Subcutaneous adipose tissue (tissue), 4 donors: ENCODE results near the gene C3orf38. TPM values are rescaled to one million over a fixed set of nuclear protein-coding genes. Genes with fewer than 3 reads are reported as not detected.

Experiments
- total RNA-seq, 4 donors: library from RNA; depleted of rRNA; stranded (reverse); fragments of >200 nt; gene quantifications; one replicate each; pipeline ENCODE4 v1.1.0, GENCODE V29; 2016
- TF ChIP-seq, protein P1 (sequence below): fragments of 450-650 bp; IDR thresholded peaks from one replicate; pipeline ENCODE4 v1.5.1; 2016; ENCODE audit warnings: low read depth, mild to moderate bottlenecking, control low read depth, antibody characterized with exemption, moderate library complexity

C3orf38 gene
- total RNA-seq, 4 donors from 2014 or later, result 15.4 to 33.1 (median 24.7) TPM

DNA sequence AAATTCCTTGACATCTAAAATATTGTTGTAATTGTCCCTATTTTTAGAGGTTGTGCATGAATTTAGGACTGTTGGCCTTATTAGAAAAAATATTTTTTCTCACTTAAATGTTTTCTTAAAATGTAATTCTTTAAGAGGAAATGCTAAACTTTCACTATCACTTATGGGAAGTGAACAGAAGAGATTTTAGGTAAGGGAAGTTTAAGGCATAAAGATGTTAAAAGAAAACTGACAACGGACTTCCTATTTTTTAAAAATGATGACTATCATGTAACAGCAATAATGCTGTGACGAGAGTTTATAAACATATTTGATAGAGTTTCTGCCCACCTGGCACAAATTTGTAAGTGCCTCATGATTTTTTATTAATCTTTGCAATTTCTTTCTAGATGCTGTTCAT is 3.1 kb downstream of the C3orf38 start:
- TF ChIP-seq, protein P1, sequence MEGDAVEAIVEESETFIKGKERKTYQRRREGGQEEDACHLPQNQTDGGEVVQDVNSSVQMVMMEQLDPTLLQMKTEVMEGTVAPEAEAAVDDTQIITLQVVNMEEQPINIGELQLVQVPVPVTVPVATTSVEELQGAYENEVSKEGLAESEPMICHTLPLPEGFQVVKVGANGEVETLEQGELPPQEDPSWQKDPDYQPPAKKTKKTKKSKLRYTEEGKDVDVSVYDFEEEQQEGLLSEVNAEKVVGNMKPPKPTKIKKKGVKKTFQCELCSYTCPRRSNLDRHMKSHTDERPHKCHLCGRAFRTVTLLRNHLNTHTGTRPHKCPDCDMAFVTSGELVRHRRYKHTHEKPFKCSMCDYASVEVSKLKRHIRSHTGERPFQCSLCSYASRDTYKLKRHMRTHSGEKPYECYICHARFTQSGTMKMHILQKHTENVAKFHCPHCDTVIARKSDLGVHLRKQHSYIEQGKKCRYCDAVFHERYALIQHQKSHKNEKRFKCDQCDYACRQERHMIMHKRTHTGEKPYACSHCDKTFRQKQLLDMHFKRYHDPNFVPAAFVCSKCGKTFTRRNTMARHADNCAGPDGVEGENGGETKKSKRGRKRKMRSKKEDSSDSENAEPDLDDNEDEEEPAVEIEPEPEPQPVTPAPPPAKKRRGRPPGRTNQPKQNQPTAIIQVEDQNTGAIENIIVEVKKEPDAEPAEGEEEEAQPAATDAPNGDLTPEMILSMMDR, result no peak

DNA sequence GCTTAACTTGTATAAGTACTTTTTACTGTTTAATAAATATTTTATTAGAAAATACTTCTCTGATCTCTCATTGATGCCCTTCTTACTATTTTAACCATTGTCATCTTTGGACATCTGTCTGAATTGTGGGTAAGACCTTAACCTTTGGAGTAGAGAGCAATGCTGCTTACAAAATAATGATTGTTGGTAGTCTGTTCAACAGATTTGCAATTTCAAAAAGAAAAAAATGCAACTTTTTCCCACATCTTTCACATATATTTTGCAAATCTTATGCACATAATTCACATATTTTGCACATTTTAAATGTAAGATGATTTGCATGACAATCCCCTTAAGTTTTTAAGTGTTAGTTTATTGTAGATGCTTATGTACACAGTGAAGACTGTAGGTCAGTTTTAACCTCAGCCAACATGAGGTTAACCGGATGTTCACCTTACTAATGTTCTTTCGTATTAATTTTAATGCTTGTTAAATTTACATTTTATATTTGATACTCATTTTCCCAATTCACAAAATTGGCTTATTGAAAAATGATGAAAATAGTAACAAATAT is 16.7 kb downstream of the C3orf38 start:
- TF ChIP-seq, protein P1, result no peak

DNA sequence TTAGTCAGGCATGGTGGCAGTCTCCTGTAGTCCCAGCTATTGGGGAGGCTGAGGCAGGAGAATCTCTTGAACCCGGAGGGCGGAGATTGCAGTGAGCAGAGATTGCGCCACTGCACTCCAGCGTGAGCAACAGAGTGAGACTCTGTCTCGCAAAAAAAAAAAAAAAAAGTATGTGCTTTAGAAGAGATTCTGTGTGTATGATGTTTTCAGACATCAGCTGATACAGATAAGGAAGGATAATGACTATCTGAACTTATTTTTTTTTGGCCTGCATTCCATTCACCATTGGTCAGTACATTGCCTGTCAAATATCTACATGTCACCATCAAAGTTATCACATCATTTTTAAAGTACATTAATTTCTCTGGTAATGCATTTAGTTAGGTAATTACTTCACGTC is 17.4 kb downstream of the C3orf38 start:
- TF ChIP-seq, protein P1, result no peak

DNA sequence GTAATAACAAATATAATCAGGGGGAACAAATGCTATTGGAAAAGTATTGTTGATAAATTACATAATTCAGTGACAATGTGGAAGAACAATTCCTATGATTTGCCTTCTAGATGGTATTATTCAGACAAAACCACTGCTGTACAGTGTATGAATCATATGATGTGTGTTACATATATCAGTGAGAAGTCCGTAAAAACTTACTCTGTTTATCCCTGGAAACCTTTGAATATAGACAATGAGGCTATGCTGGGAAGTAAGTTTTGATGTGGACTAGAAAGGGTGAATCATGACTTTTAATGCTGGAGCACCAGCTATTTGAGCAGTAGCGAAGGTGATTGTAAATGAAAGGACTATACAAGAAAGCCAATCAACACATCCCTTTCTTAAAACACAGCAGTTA is 17.9 kb downstream of the C3orf38 start:
- TF ChIP-seq, protein P1, result no peak

DNA sequence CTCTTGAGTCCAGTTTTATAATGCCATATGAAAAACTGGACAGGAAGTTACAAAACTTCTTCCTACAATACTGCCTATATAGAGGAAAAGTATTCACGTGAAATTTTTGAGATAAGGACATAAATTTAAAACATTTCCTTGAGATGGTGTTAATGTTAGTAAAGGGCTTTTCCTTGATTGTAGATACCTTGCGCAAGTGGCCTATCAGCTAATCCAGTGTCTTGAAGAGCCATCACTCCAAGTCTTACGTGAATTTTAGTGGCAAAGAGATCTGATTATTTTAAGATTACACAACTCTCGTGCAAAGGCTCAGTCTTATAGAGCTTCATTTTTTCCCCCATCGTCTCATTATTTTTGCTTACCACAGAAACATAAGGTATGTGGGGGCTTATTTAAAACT is 18.4 kb downstream of the C3orf38 start:
- TF ChIP-seq, protein P1, result no peak

DNA sequence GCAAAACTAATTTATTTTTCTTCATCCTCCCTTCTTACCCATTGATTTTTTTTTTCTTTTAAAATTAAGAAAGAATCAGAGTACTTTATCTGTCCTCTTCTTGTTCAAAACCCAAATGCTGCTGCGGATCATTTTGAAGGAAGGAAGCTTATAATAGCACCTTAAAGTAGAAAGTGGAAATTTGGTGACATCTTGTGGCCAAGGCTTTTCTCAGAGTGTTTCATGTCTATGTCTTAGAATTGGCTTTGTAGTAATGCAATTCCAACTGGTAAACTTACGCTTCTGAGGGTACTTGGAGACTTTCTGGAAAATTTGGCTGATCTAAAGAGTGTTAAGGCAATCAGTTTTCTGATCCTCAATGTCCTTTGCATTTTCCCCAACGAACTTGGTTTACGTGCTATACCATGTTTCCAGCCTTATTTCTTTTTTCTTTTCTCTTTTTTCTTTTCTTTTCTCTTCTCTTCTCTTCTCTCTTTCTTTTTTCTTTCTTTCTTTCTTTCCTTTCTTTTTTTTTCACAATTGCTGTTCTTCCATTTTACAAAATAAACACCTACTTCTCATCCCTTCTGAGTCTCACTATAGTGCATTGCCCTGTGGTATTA is 30.7 kb downstream of the C3orf38 start:
- TF ChIP-seq, protein P1, result no peak

DNA sequence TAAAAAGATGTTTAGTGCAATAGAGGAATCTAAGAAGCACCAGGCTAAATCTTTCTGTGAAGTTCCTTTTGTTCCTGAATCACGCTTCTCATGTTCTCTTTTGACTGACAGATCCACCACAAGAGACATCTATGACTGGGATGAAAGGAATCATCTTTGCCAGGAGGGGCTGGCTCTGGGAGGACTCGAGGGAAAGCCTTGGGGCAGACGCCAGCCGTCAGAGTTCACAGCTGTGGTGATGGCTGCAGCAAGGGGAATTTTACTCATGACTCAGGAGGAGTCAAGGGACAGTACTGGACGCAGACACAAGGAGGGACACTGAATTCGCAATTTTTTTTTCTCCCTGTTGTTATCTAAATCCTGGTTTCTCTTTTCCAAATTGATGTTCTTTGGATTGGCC is 38.7 kb downstream of the C3orf38 start:
- TF ChIP-seq, protein P1, result no peak
